ENCODE data around the gene ETV4. TPM values are rescaled to one million over a fixed set of nuclear protein-coding genes. Genes with fewer than 3 reads are reported as not detected.

ETV4 gene
- polyA plus RNA-seq, 1 donor from 2014 or later: 0.61 TPM

DNA sequence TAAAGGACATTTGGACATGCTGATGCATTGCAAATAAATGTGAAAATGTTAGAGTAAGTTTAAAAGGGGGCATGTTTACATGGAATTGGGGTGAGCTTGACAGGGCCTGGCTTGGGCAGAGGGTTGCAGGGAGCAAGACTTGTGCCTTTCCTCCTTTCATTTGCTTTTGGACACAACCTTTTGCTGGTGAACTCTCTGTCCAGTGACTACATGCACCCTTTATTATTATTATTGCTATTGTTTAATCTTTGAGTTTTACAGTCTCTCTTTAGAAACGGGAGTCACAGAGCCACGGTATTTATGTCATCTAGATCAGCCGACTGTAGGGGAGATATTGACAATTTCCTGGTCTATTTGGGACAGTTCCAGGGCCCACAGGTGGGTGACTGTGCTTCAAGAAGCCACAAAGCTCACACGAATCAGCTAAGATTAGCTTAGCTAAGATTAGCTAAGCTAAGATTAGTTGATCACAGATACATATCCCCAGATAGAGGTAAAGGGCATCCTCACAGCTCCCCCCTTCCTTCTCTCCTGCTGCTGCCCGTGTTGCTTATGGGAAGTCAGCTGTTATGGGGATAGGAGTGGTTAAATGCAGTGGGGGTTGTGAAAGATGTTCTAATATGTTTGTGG is 28.9 kb upstream of the ETV4 start:
- H3K9ac ChIP-seq (ENCODE audit: low read length): no peak overlapping the region
- no peak overlapping the region for H3K27ac ChIP-seq (ENCODE audit: low read length)
- no peaks in the 10 kb centered on the region for H4K20me1 ChIP-seq (ENCODE audit: insufficient read depth)
- no peaks in the 10 kb centered on the region for H3F3A ChIP-seq (ENCODE audit: insufficient read depth, low read length, poor library complexity, severe bottlenecking)
- H3K9me2 ChIP-seq (ENCODE audit: insufficient read depth, low read length): no peaks in the 10 kb centered on the region
- no peaks in the 10 kb centered on the region for H3K9me3 ChIP-seq (ENCODE audit: low read length)
- H3K79me2 ChIP-seq (replicated peaks; ENCODE audit: insufficient read depth, low read length): no peaks in the 10 kb centered on the region
- H2AFZ ChIP-seq (ENCODE audit: low read depth, low read length): no peak overlapping the region
- TF ChIP-seq TAF1 (IDR thresholded peaks at IDR 0.05; ENCODE audit: low read depth) (no peak), EZH2 (IDR thresholded peaks at IDR 0.05; ENCODE audit: borderline replicate concordance, insufficient read depth, low read length, poor library complexity, severe bottlenecking) (no peak), POLR2AphosphoS5 (IDR thresholded peaks at IDR 0.05) (no peak), SMC3 (conservative IDR thresholded peaks at IDR 0.05; ENCODE audit: poor library complexity) (no peak), EP300 (conservative IDR thresholded peaks at IDR 0.05; ENCODE audit: poor library complexity, severe bottlenecking) (no peak), MXI1 (conservative IDR thresholded peaks at IDR 0.05; ENCODE audit: poor library complexity, severe bottlenecking) (no peak), RAD21 (conservative IDR thresholded peaks at IDR 0.05) (no peak)
- TF ChIP-seq, protein P1, sequence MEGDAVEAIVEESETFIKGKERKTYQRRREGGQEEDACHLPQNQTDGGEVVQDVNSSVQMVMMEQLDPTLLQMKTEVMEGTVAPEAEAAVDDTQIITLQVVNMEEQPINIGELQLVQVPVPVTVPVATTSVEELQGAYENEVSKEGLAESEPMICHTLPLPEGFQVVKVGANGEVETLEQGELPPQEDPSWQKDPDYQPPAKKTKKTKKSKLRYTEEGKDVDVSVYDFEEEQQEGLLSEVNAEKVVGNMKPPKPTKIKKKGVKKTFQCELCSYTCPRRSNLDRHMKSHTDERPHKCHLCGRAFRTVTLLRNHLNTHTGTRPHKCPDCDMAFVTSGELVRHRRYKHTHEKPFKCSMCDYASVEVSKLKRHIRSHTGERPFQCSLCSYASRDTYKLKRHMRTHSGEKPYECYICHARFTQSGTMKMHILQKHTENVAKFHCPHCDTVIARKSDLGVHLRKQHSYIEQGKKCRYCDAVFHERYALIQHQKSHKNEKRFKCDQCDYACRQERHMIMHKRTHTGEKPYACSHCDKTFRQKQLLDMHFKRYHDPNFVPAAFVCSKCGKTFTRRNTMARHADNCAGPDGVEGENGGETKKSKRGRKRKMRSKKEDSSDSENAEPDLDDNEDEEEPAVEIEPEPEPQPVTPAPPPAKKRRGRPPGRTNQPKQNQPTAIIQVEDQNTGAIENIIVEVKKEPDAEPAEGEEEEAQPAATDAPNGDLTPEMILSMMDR (IDR thresholded peaks at IDR 0.05; ENCODE audit: poor library complexity, severe bottlenecking): no peak
- TF ChIP-seq, protein P2, sequence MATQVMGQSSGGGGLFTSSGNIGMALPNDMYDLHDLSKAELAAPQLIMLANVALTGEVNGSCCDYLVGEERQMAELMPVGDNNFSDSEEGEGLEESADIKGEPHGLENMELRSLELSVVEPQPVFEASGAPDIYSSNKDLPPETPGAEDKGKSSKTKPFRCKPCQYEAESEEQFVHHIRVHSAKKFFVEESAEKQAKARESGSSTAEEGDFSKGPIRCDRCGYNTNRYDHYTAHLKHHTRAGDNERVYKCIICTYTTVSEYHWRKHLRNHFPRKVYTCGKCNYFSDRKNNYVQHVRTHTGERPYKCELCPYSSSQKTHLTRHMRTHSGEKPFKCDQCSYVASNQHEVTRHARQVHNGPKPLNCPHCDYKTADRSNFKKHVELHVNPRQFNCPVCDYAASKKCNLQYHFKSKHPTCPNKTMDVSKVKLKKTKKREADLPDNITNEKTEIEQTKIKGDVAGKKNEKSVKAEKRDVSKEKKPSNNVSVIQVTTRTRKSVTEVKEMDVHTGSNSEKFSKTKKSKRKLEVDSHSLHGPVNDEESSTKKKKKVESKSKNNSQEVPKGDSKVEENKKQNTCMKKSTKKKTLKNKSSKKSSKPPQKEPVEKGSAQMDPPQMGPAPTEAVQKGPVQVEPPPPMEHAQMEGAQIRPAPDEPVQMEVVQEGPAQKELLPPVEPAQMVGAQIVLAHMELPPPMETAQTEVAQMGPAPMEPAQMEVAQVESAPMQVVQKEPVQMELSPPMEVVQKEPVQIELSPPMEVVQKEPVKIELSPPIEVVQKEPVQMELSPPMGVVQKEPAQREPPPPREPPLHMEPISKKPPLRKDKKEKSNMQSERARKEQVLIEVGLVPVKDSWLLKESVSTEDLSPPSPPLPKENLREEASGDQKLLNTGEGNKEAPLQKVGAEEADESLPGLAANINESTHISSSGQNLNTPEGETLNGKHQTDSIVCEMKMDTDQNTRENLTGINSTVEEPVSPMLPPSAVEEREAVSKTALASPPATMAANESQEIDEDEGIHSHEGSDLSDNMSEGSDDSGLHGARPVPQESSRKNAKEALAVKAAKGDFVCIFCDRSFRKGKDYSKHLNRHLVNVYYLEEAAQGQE (IDR thresholded peaks at IDR 0.05; ENCODE audit: borderline replicate concordance): no peak
- H3K4me3 ChIP-seq (ENCODE audit: low read length): no peak overlapping the region
- no peaks in the 10 kb centered on the region for H3K36me3 ChIP-seq (ENCODE audit: insufficient read depth, low read length)
- H3K4me2 ChIP-seq (ENCODE audit: low read length): no peak overlapping the region
- no peaks in the 10 kb centered on the region for H3K27me3 ChIP-seq (ENCODE audit: insufficient read depth, low read depth, low read length)

DNA sequence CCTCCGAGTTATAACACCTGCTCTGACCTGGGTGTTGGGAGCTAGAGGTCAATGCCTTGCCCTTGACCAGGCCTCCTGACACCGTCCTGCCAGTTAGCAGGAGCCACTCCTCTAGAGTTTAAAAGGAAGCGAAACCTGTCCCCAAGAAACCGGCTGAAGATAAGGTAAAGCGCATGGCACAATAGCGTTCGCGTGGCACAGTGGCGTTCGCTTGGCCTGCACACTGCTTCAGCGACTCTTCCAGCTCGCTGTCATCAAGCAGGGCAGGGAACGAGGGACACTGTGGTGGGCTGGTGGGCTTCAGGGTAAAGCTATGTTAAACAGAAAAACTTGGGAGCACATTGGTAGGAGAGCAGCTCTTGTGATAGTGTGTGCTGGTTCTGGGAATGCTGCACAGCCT is 28.2 kb upstream of the ETV4 start:
- no peak overlapping the region for H3K9ac ChIP-seq (ENCODE audit: low read length)
- H3K36me3 ChIP-seq (ENCODE audit: insufficient read depth, low read length): no peaks in the 10 kb centered on the region
- H2AFZ ChIP-seq (ENCODE audit: low read depth, low read length): no peak overlapping the region
- H3K9me3 ChIP-seq (ENCODE audit: low read length): no peaks in the 10 kb centered on the region
- no peaks in the 10 kb centered on the region for H3K9me2 ChIP-seq (ENCODE audit: insufficient read depth, low read length)
- no peak overlapping the region for H3K4me3 ChIP-seq (ENCODE audit: low read length)
- no peaks in the 10 kb centered on the region for H4K20me1 ChIP-seq (ENCODE audit: insufficient read depth)
- H3K79me2 ChIP-seq (replicated peaks; ENCODE audit: insufficient read depth, low read length): no peaks in the 10 kb centered on the region
- TF ChIP-seq MXI1 (conservative IDR thresholded peaks at IDR 0.05; ENCODE audit: poor library complexity, severe bottlenecking): no peak
- TF ChIP-seq TAF1 (IDR thresholded peaks at IDR 0.05; ENCODE audit: low read depth): no peak
- TF ChIP-seq, protein P1 (IDR thresholded peaks at IDR 0.05; ENCODE audit: poor library complexity, severe bottlenecking): no peak
- no peak for TF ChIP-seq SMC3 (conservative IDR thresholded peaks at IDR 0.05; ENCODE audit: poor library complexity)
- no peak for TF ChIP-seq RAD21 (conservative IDR thresholded peaks at IDR 0.05)
- no peak for TF ChIP-seq EP300 (conservative IDR thresholded peaks at IDR 0.05; ENCODE audit: poor library complexity, severe bottlenecking)
- TF ChIP-seq EZH2 (IDR thresholded peaks at IDR 0.05; ENCODE audit: borderline replicate concordance, insufficient read depth, low read length, poor library complexity, severe bottlenecking): no peak
- TF ChIP-seq, protein P2 (IDR thresholded peaks at IDR 0.05; ENCODE audit: borderline replicate concordance): no peak
- no peak for TF ChIP-seq POLR2AphosphoS5 (IDR thresholded peaks at IDR 0.05)
- no peaks in the 10 kb centered on the region for H3F3A ChIP-seq (ENCODE audit: insufficient read depth, low read length, poor library complexity, severe bottlenecking)
- no peak overlapping the region for H3K4me2 ChIP-seq (ENCODE audit: low read length)
- H3K27ac ChIP-seq (ENCODE audit: low read length): no peak overlapping the region
- H3K27me3 ChIP-seq (ENCODE audit: insufficient read depth, low read depth, low read length): no peaks in the 10 kb centered on the region

Data from neural cell (in vitro differentiated cells).